ENCODE data around the gene SCN1B.

DNA sequence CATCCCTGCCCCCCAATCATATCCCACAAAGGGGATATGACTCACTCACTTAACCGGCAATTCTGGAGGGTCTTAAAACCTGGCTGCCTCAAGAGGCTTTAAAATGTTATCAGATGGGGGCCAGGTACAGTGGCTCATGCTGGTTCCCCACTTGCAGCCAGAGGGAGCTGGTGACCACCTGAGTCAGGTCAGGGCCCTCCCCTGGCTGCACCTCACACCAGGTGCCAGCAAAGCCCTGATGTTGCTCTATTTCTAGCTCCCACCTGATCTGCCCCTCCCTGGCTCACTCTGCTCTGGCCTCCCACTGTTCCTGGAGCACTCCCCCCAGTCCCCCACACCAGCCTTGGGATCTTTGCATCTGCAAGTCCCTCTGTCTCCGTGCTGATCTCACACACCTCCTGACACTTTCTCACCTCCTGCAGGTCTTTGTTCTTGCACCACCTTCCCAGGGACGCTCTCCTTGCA lies 25.5 kb downstream of the SCN1B start:
- TF ChIP-seq, protein P1, sequence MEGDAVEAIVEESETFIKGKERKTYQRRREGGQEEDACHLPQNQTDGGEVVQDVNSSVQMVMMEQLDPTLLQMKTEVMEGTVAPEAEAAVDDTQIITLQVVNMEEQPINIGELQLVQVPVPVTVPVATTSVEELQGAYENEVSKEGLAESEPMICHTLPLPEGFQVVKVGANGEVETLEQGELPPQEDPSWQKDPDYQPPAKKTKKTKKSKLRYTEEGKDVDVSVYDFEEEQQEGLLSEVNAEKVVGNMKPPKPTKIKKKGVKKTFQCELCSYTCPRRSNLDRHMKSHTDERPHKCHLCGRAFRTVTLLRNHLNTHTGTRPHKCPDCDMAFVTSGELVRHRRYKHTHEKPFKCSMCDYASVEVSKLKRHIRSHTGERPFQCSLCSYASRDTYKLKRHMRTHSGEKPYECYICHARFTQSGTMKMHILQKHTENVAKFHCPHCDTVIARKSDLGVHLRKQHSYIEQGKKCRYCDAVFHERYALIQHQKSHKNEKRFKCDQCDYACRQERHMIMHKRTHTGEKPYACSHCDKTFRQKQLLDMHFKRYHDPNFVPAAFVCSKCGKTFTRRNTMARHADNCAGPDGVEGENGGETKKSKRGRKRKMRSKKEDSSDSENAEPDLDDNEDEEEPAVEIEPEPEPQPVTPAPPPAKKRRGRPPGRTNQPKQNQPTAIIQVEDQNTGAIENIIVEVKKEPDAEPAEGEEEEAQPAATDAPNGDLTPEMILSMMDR (IDR thresholded peaks at IDR 0.05), result no peak
- TF ChIP-seq POLR2A (IDR thresholded peaks at IDR 0.05), result no peak
